GM12892 (cell line): Measurements from ENCODE around the gene TSBP1.
"Not testable (repeated sequence)": the region's sequence is repeated elsewhere in the genome, so short reads cannot be mapped to it uniquely, and the experiment has no call there.

Experiments used
- POLR2A ChIP-seq: IDR thresholded peaks from 2 replicates; pipeline ENCODE4 v1.6.1; 2011; ENCODE audit warnings: low read depth, low read length, control low read depth
- POLR2AphosphoS5 ChIP-seq: IDR thresholded peaks from 2 replicates; pipeline ENCODE4 v1.6.1; 2011; ENCODE audit warnings: low read depth, low read length, control low read depth
- TAF1 ChIP-seq: IDR thresholded peaks from 2 replicates; pipeline ENCODE4 v1.6.1; 2011; ENCODE audit warnings: low read depth, mild to moderate bottlenecking, control low read depth, low read length, borderline replicate concordance

- not testable (repeated sequence) for TF ChIP-seq POLR2AphosphoS5, TAF1, POLR2A
Measured at GRCh38 chr6:32294980-32295379, 76.7 kb downstream of the TSBP1 start.
